Left ventricle myocardium inferior (tissue), 1 donor: ENCODE measurements around the gene PLEKHA6. TPM values are rescaled to one million over a fixed set of nuclear protein-coding genes. Genes with fewer than 3 reads are reported as not detected.

Experiments
- DNase-seq: peaks from one replicate; pipeline ENCODE4 v3.0.0-alpha.2; 2020
- H3K27ac ChIP-seq: fragments of 200-600 bp; replicated peaks from 2 replicates; pipeline ENCODE4 v1.8.0; 2021
- H3K27me3 ChIP-seq: fragments of 200-600 bp; 2 replicates; pipeline ENCODE4 v1.8.0; 2021; ENCODE audit warnings: low read depth
- H3K36me3 ChIP-seq: fragments of 200-600 bp; 2 replicates; pipeline ENCODE4 v1.8.0; 2021
- H3K4me1 ChIP-seq: fragments of 200-600 bp; 2 replicates; pipeline ENCODE4 v1.8.0; 2021
- H3K4me3 ChIP-seq: fragments of 200-600 bp; 2 replicates; pipeline ENCODE4 v1.8.0; 2021; ENCODE audit warnings: mild to moderate bottlenecking, moderate library complexity
- H3K9me3 ChIP-seq: fragments of 200-600 bp; replicated peaks from 2 replicates; pipeline ENCODE4 v1.8.0; 2021
- intact Hi-C: fragments of 100-400 bp; cut with micrococcal nuclease; formaldehyde crosslinking; loops from one replicate; pipeline ENCODE4 v1.11.0; 2022
- long read RNA-seq: library from polyadenylated mRNA; unstranded; transcript quantifications from one replicate; pipeline ENCODE4 v2.0.0, GENCODE V29; 2021
- total RNA-seq: library from RNA; stranded (reverse); fragmentation: NEBNext Ultra II Directional; extraction: Animal tissue kit (Norgen Biotek cat#: 25700); gene quantifications from one replicate; pipeline ENCODE4 v1.2.1, GENCODE V29; 2021
- TF ChIP-seq, protein P1 (sequence below): fragments of 200-600 bp; IDR thresholded peaks from 2 replicates; pipeline ENCODE4 v1.8.0; 2021; ENCODE audit warnings: antibody characterized with exemption, mild to moderate bottlenecking, borderline replicate concordance
- donor health status: DM: no; HTN: yes; CAD: no; lungs with severe emphysema.

PLEKHA6 gene
- total RNA-seq: 28.8 TPM
- long read RNA-seq, partial matches to known transcripts: 20 of 57 reads
- long read RNA-seq, other reads (novel, unspliced or antisense): 37 of 57 reads

- Histone ChIP-seq H3K4me1 (peaks cover 68% of the 10 kb centered on the region), H3K36me3 (no peaks in the 10 kb centered on the region), H3K9me3 (no peaks in the 10 kb centered on the region), H3K4me3 (peak within 1 kb of the TSS; percentile 43), H3K27ac (peak within 1 kb of the TSS; percentile 33), H3K27me3 (no peaks in the 10 kb centered on the region)
- intact Hi-C loops: loop anchor here (5.0 kb wide), 1 partner anchor 152 kb away; no protein-coding TSS in a partner anchor
- TF ChIP-seq, protein P1, sequence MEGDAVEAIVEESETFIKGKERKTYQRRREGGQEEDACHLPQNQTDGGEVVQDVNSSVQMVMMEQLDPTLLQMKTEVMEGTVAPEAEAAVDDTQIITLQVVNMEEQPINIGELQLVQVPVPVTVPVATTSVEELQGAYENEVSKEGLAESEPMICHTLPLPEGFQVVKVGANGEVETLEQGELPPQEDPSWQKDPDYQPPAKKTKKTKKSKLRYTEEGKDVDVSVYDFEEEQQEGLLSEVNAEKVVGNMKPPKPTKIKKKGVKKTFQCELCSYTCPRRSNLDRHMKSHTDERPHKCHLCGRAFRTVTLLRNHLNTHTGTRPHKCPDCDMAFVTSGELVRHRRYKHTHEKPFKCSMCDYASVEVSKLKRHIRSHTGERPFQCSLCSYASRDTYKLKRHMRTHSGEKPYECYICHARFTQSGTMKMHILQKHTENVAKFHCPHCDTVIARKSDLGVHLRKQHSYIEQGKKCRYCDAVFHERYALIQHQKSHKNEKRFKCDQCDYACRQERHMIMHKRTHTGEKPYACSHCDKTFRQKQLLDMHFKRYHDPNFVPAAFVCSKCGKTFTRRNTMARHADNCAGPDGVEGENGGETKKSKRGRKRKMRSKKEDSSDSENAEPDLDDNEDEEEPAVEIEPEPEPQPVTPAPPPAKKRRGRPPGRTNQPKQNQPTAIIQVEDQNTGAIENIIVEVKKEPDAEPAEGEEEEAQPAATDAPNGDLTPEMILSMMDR: peak; percentile 42
- DNase-seq: peak; percentile 65
These were observed at the start of gene PLEKHA6 for GRCh38 chr1:204359474-204360255. Gene PLEKHA6, minus strand, starts transcription at chr1:204359929. Its CDS starts 86,202 bp downstream, at chr1:204273727.

GRCh38 chr1:204409123-204409522 lies 49.4 kb upstream of the PLEKHA6 start:
- Histone ChIP-seq H3K36me3 (peaks cover 20% of the 10 kb centered on the region), H3K4me1 (peaks cover 90% of the 10 kb centered on the region), H3K4me3 (peak overlapping the region; percentile 92), H3K9me3 (no peaks in the 10 kb centered on the region), H3K27ac (peak overlapping the region; percentile 98), H3K27me3 (no peaks in the 10 kb centered on the region)
- TF ChIP-seq, protein P1: no peak
- intact Hi-C loops: no loop called here
- DNase-seq: no peak

DNA sequence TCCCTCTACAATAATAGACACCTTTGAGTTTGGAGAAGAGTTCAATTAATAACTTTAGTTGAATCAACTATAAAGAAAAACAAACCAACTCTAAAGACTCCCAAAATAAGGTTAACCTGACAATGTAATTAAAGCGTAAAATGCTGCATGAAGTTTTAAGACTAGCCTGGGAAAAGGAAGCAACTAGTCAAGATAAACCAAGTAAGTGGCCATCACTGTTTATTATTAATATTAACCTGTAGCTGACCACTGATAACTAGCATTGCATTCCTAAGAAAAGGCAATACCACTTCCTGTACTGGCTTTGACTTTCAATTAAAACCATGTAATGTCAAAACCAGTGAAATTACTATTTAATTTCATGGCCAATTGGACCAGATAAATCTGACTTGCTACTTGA lies 48.9 kb upstream of the PLEKHA6 start:
- no peak for DNase-seq
- no peaks in the 10 kb centered on the region for H3K27me3 ChIP-seq
- H3K9me3 ChIP-seq: no peaks in the 10 kb centered on the region
- H3K4me3 ChIP-seq: peak overlapping the region; percentile 92
- H3K27ac ChIP-seq: peak overlapping the region; percentile 98
- intact Hi-C loops: no loop called here
- TF ChIP-seq, protein P1: no peak
- H3K4me1 ChIP-seq: peaks cover 94% of the 10 kb centered on the region
- peaks cover 25% of the 10 kb centered on the region for H3K36me3 ChIP-seq

DNA sequence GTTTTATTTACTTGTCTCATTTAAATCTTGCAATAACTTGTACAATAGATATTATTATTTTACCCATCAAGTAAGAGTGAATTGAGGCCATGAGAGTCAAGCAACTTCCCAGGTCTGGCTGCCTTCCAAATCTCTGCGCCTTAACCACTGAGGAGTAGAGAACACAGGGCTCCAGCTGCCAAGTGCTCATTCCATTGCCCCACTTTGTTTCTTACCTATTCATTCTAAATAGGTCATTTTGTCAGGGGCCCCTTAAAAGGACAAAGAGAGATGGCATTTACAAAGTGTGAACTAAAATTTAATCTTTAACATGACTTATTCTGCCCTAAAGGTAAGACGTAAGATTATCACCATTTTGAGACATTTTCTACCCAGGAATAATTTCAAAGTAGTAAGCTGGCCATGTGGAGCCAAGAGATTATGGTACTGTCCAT lies 48.4 kb upstream of the PLEKHA6 start:
- H3K4me1 ChIP-seq: peaks cover 89% of the 10 kb centered on the region
- peak overlapping the region; percentile 92 for H3K4me3 ChIP-seq
- intact Hi-C loops: no loop called here
- peak overlapping the region; percentile 98 for H3K27ac ChIP-seq
- peak; percentile 76 for DNase-seq
- TF ChIP-seq, protein P1: no peak
- no peaks in the 10 kb centered on the region for H3K9me3 ChIP-seq
- peaks cover 28% of the 10 kb centered on the region for H3K36me3 ChIP-seq
- no peaks in the 10 kb centered on the region for H3K27me3 ChIP-seq

DNA sequence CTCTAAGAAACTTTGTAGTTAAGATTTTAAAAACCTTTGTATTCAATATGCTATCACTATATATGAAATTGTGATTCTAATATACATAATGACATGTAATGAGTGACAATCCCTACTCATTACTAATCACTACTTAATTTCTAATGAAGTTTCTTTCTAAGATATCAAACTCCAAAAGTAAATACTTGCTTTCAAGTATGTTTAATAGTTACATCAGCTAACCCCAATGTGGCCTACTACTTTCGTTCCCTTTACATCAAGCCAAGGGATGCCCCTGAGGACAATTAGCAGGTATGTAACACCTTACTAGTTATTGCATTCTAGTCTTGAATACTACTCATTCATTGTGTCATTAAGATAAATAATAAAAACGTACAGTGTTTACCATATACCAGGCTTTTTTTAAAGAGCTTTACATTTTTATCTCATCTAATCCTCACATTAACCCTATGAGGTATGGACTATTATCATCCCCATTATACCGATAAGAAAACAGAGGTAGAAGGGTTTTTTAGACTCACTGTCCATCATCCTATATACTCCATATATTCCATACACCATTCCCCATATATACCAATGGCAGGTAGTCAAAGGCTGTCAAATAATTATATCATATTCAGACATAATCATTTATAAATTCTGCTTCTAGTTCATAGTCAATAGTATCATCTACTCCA lies 47.7 kb upstream of the PLEKHA6 start:
- TF ChIP-seq, protein P1: no peak
- Histone ChIP-seq H3K4me1 (peaks cover 83% of the 10 kb centered on the region), H3K4me3 (peak overlapping the region; percentile 92), H3K36me3 (peaks cover 34% of the 10 kb centered on the region), H3K27ac (peak overlapping the region; percentile 98), H3K27me3 (no peaks in the 10 kb centered on the region), H3K9me3 (no peaks in the 10 kb centered on the region)
- DNase-seq: no peak
- intact Hi-C loops: no loop called here
